CD4-positive, alpha-beta T cell treated with Interferon alpha-2 for 1 hour (primary cell): ENCODE data around the gene DUSP8.
A peak's percentile ranks its signal among the peaks of the same experiment; 100 is the strongest.

Source experiments
- DNase-seq, 2 donors: peaks; one replicate each; pipeline ENCODE4 v3.0.0-alpha.2; 2020 to 2022

Gene DUSP8

GRCh38 chr11:1531449-1532013 is 40.5 kb downstream of the DUSP8 start:
- no peak for DNase-seq

- no peak for DNase-seq
Observed at GRCh38 chr11:1530686-1531448, 41.2 kb downstream of the DUSP8 start.

GRCh38 chr11:1529774-1530173 is 42.3 kb downstream of the DUSP8 start:
- DNase-seq = no peak

DNA sequence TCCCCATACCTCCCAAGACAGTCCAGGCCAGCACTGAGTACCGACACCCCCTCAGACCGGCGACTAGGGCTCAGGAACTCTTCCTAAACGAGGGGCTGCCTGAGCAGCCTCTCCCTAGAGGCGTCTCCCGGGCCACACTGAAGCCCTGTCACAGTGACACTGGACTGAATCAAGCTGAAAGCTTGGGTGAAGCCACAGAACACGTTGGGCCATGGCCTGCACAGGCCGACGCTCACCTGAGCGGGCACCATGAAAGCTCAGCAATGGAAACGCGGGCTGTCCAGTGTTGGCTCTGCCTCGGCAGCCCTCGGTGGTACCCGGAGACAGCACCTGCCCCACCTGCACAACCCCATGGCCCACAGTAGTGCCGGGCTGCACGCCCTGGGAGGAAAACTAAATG is 42.8 kb downstream of the DUSP8 start:
- DNase-seq = no peak

GRCh38 chr11:1528710-1529109 is 43.4 kb downstream of the DUSP8 start:
- DNase-seq = no peak

GRCh38 chr11:1526785-1527184 is 45.3 kb downstream of the DUSP8 start:
- DNase-seq = no peak

GRCh38 chr11:1523779-1524178 is 48.3 kb downstream of the DUSP8 start:
- peak in 1 of 2 donors; percentile 9 for DNase-seq

DNA sequence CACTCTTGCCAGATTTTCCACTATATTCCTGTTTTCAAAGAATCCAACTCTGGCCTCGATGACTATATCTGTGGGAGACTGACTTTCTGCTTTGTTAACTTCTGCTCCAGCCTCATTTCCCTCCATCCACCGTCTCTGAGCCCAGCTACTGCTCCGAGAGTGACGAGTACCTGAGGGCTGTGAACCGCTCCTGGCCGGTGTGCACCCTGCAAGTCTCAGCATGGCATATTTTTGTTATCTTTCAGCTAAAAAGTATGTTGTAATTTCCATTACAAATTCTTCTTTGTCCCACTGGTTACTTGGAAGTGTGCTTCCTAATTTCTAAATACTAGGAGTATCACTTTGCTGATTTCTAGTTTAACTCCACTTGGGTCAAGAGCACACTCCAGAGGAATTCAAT is 49.0 kb downstream of the DUSP8 start:
- DNase-seq = no peak

DNA sequence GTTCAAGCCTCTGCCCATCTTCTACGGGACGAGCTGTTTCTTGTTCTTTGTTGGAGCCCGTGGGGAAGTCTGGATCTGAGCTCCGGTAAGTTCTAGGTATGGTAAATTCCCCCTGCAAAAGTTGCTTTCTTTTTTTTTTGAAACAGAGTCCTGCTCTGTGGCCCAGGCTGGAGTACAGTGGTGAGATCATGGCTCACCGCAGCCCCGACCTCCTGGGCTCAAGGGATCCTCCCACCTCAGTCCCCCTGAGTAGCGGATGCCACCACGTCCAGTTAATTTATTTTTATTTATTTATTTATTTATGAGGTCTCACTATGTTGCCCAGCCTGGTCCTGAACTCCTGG is 50.0 kb downstream of the DUSP8 start:
- DNase-seq = no peak

- DNase-seq = peak in 1 of 2 donors; percentile 34
Observed at GRCh38 chr11:1521382-1522080, 50.5 kb downstream of the DUSP8 start.

GRCh38 chr11:1520663-1521267 is 51.3 kb downstream of the DUSP8 start:
- no peak for DNase-seq

- DNase-seq = no peak
Observed at GRCh38 chr11:1520209-1520662, 51.8 kb downstream of the DUSP8 start.

DNA sequence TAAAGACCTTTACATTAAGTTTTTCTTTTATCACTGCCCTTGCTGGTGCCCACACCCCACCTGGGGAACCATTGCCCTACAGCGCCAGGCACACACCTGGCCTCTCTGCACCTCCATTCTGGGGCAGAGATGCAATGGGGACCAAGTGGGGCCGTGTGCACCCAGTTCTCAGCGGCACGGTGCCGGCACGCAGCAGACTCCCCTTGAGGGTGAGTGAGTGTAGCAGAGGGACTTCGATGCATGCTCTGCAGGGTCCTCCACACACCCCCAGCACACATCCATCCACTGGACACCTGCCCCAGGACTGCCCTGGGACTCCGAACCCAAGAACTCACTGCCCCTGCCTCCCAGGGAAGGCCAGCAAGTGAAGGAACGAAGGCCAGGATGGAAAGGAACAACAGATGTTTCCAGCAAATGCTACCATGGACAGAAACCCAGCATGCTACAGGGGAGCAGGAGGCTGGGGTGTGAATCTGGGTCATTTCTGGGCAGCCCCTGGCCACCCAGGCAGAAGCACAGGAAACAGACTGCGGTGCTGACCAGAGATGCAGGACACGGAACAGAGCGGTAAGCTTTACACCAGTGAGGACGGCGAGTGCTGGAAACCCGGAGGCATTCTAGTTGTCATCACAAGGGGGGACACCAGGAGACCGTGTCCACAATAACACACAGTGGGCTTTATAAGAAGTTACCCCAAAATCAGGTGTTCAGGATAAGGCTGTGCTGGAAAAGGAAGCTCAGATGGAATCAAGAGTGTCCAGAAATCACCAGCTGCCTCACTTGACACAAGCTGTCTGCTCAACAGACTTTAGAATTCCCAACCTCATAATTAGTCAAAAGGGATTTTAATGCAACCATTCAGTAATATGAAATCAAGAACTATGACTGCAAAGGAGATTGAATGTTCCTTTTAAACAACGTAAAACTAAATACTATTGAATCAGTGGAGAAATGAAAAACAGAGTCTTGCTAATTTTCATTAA is 52.8 kb downstream of the DUSP8 start:
- no peak for DNase-seq

- DNase-seq = no peak
Observed at GRCh38 chr11:1518301-1518700, 53.8 kb downstream of the DUSP8 start.

- DNase-seq = no peak
Observed at GRCh38 chr11:1517117-1518005, 54.7 kb downstream of the DUSP8 start.

DNA sequence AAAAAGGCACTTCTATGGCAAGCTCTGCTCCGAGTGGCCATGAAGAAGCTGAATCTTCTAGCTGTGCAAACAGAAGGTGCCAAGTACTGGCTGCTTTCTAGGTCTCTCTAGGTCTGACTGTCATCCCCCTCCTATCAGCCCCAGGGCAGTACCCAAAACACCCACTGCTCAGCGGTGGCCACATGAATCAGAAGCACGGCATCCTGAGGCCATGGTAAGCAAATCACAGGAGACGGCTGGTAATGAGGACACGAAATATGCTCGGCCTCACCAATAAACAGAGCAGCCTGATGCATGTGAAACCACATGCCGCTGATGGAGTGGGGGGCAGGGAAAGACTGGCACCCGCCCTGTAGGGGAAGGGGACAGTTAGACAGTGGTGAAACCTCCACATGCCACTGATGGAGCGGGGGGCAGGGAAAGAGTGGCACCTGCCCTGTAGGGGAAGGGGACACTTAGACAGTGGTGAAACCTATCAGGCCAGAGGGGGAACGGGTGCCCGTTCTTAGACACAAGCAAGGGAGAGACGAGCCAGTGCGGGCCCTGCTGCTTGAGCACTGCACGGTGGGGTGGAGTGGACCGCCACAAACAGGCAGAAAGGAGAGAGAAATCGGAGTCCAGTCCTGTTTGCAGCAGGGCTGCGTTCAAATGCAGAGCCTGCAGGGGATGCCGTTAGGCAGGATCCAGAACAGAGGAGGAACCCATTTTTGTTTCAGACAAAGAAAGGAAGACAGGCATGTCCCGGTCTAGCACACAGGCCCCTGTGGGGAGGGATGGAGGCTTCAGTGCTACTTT is 55.6 kb downstream of the DUSP8 start:
- no peak for DNase-seq

GRCh38 chr11:1515082-1516060 is 56.7 kb downstream of the DUSP8 start:
- DNase-seq = peak; percentile 48 to 70

GRCh38 chr11:1514336-1515061 is 57.6 kb downstream of the DUSP8 start:
- no peak for DNase-seq
